Mononuclear cell (primary cell): Measurements from ENCODE around the gene PTH2. TPM values are rescaled to one million over a fixed set of nuclear protein-coding genes. Genes with fewer than 3 reads are reported as not detected.
"Not testable (repeated sequence)": the region's sequence is repeated elsewhere in the genome, so short reads cannot be mapped to it uniquely, and the experiment has no call there.

Experiments
- H3K27me3 ChIP-seq: 2 replicates; pipeline ENCODE4 v1.6.0; 2011; ENCODE audit warnings: low read length, control low read depth; ENCODE audit not compliant: insufficient read depth
- H3K4me1 ChIP-seq: 2 replicates; pipeline ENCODE4 v1.5.1; 2011; ENCODE audit warnings: mild to moderate bottlenecking, low read length, control low read depth; ENCODE audit not compliant: insufficient read depth
- H3K4me3 ChIP-seq: 2 replicates; pipeline ENCODE4 v1.5.1; 2011; ENCODE audit warnings: mild to moderate bottlenecking, low read length, moderate library complexity
- H3K9me3 ChIP-seq: 2 replicates; pipeline ENCODE4 v1.5.1; 2011; ENCODE audit warnings: low read depth, mild to moderate bottlenecking, control low read depth, low read length
- total RNA-seq: library from RNA; depleted of rRNA; stranded (reverse); fragments of >200 nt; gene quantifications from one replicate; pipeline ENCODE4 v1.2.3, GENCODE V29; 2012

PTH2 gene
- total RNA-seq, 1 donor, result not detected

- peaks cover 5% of the 10 kb centered on the region for H3K4me1 ChIP-seq
- H3K4me3 ChIP-seq, result no peak overlapping the region
- H3K9me3 ChIP-seq, result no peaks in the 10 kb centered on the region
- H3K27me3 ChIP-seq, result no peaks in the 10 kb centered on the region
Observed at GRCh38 chr19:49395581-49396407, 27.4 kb downstream of the PTH2 start.

- Histone ChIP-seq H3K9me3 (no peaks in the 10 kb centered on the region), H3K4me1 (peaks cover 5% of the 10 kb centered on the region), H3K4me3 (no peak overlapping the region), H3K27me3 (no peaks in the 10 kb centered on the region)
Observed at GRCh38 chr19:49393881-49394280, 29.4 kb downstream of the PTH2 start.

- Histone ChIP-seq H3K4me3 (no peak overlapping the region), H3K9me3 (no peaks in the 10 kb centered on the region), H3K27me3 (no peaks in the 10 kb centered on the region), H3K4me1 (peaks cover 13% of the 10 kb centered on the region)
Observed at GRCh38 chr19:49391581-49392399, 31.5 kb downstream of the PTH2 start.

- Histone ChIP-seq H3K4me1 (peaks cover 13% of the 10 kb centered on the region), H3K27me3 (no peaks in the 10 kb centered on the region), H3K9me3 (no peaks in the 10 kb centered on the region), H3K4me3 (no peak overlapping the region)
Observed at GRCh38 chr19:49390929-49391359, 32.3 kb downstream of the PTH2 start.

GRCh38 chr19:49390131-49390928, 32.9 kb downstream of the PTH2 start:
- no peaks in the 10 kb centered on the region for H3K27me3 ChIP-seq
- no peak overlapping the region for H3K4me3 ChIP-seq
- no peaks in the 10 kb centered on the region for H3K9me3 ChIP-seq
- peaks cover 13% of the 10 kb centered on the region for H3K4me1 ChIP-seq

GRCh38 chr19:49389406-49389805, 33.8 kb downstream of the PTH2 start:
- Histone ChIP-seq H3K4me1 (peaks cover 13% of the 10 kb centered on the region), H3K9me3 (no peaks in the 10 kb centered on the region), H3K4me3 (no peak overlapping the region), H3K27me3 (no peaks in the 10 kb centered on the region)

GRCh38 chr19:49387936-49388372, 35.3 kb downstream of the PTH2 start, which contains the start of gene KASH5:
TSS of gene KASH5 (plus strand) at chr19:49388249. CDS start at chr19:49390884, 2,635 bp downstream.
- Histone ChIP-seq H3K27me3 (no peaks in the 10 kb centered on the region), H3K4me3 (no peak within 1 kb of the TSS), H3K4me1 (peaks cover 13% of the 10 kb centered on the region), H3K9me3 (no peaks in the 10 kb centered on the region)

GRCh38 chr19:49383599-49383998, 39.6 kb downstream of the PTH2 start:
- Histone ChIP-seq H3K4me3 (no peak overlapping the region), H3K27me3 (no peaks in the 10 kb centered on the region), H3K9me3 (peaks cover 12% of the 10 kb centered on the region), H3K4me1 (peaks cover 6% of the 10 kb centered on the region)

GRCh38 chr19:49382639-49383038, 40.6 kb downstream of the PTH2 start:
- peaks cover 12% of the 10 kb centered on the region for H3K9me3 ChIP-seq
- no peak overlapping the region for H3K4me3 ChIP-seq
- no peaks in the 10 kb centered on the region for H3K4me1 ChIP-seq
- no peaks in the 10 kb centered on the region for H3K27me3 ChIP-seq

GRCh38 chr19:49380391-49380790, 42.9 kb downstream of the PTH2 start:
- H3K9me3 ChIP-seq, result peaks cover 12% of the 10 kb centered on the region
- no peak overlapping the region for H3K4me3 ChIP-seq
- no peaks in the 10 kb centered on the region for H3K27me3 ChIP-seq
- no peaks in the 10 kb centered on the region for H3K4me1 ChIP-seq

GRCh38 chr19:49378512-49378911, 44.7 kb downstream of the PTH2 start:
- peaks cover 12% of the 10 kb centered on the region for H3K9me3 ChIP-seq
- no peaks in the 10 kb centered on the region for H3K4me1 ChIP-seq
- no peak overlapping the region for H3K4me3 ChIP-seq
- no peaks in the 10 kb centered on the region for H3K27me3 ChIP-seq

GRCh38 chr19:49374665-49375434, 48.4 kb downstream of the PTH2 start:
- no peak overlapping the region for H3K4me3 ChIP-seq
- H3K27me3 ChIP-seq, result no peaks in the 10 kb centered on the region
- no peaks in the 10 kb centered on the region for H3K4me1 ChIP-seq

GRCh38 chr19:49373174-49373573, 50.1 kb downstream of the PTH2 start:
- not testable (repeated sequence) for H3K27me3 ChIP-seq

More at GRCh38 chr19:49374665-49375434, 48.4 kb downstream of the PTH2 start:
- H3K9me3 ChIP-seq, result no peaks in the 10 kb centered on the region

More at GRCh38 chr19:49373174-49373573, 50.1 kb downstream of the PTH2 start:
- not testable (repeated sequence) for H3K4me1 ChIP-seq, H3K9me3 ChIP-seq, H3K4me3 ChIP-seq
